Kidney (tissue), 14 donors: ENCODE results near the gene ADIPOR1. TPM values are rescaled to one million over a fixed set of nuclear protein-coding genes. Genes with fewer than 3 reads are reported as not detected.

Source experiments
- DNase-seq, 5 donors: peaks; one replicate each; pipeline ENCODE4 v3.0.0-alpha.2; 2013 to 2020
- FAIRE-seq: peaks from 2 replicates; lab custom pipeline; 2012; peaks lifted over from hg19 to GRCh38; lab: Jason Lieb, UNC
- H3K27ac ChIP-seq, 2 donors: one replicate each; pipeline ENCODE4 v1.7.0; 2013; ENCODE audit warnings: low read depth in 2 of 2, low read length in 2 of 2, inconsistent platforms in 1 of 2
- H3K27me3 ChIP-seq: one replicate; pipeline ENCODE4 v1.7.1; 2013; ENCODE audit warnings: low read length, inconsistent platforms; ENCODE audit not compliant: control insufficient read depth, insufficient read depth
- H3K36me3 ChIP-seq, 3 donors: one replicate each; pipeline versions ENCODE4 v1.7.0 to v1.7.1; 2013; ENCODE audit warnings: low read length in 3 of 3, control low read depth in 1 of 3, inconsistent platforms in 1 of 3; ENCODE audit not compliant: insufficient read depth in 3 of 3, control insufficient read depth in 2 of 3
- H3K4me1 ChIP-seq, 3 donors: one replicate each; pipeline versions ENCODE4 v1.7.0 to v1.7.1; 2013; ENCODE audit warnings: low read length in 3 of 3, inconsistent platforms in 1 of 3, low read depth in 1 of 3; ENCODE audit not compliant: control insufficient read depth in 2 of 3, insufficient read depth in 2 of 3
- H3K4me3 ChIP-seq, 3 donors: one replicate each; pipeline versions ENCODE4 v1.7.0 to v1.8.1; 2013; ENCODE audit warnings: low read length in 3 of 3, control low read depth in 1 of 3, inconsistent platforms in 1 of 3
- H3K9ac ChIP-seq, 3 donors: one replicate each; pipeline versions ENCODE4 v1.7.0 to v1.7.1; 2013; ENCODE audit warnings: low read length in 3 of 3, control low read depth in 1 of 3, inconsistent platforms in 1 of 3
- H3K9me3 ChIP-seq, 3 donors: one replicate each; pipeline versions ENCODE4 v1.7.0 to v1.7.1; 2013; ENCODE audit warnings: low read length in 3 of 3, control low read depth in 1 of 3, inconsistent platforms in 1 of 3; ENCODE audit not compliant: control insufficient read depth in 2 of 3, insufficient read depth in 1 of 3
- intact Hi-C: fragments of 100-400 bp; cut with DNase I; formaldehyde crosslinking; loops from one replicate; pipeline ENCODE4 v1.11.1; 2022
- polyA plus RNA-seq: library from polyadenylated mRNA; stranded (reverse); fragments of 350-450 nt; fragmentation: Illumina TruSeq; extraction: RNeasy Lipid Tissue Mini Kit (QIAGEN cat#74804); gene quantifications from one replicate; pipeline ENCODE4 v1.2.3, GENCODE V29; 2014; ENCODE audit warnings: low read depth, low replicate concordance; ENCODE audit not compliant: insufficient read depth
- total RNA-seq: library from RNA; stranded (reverse); fragmentation: NEBNext Ultra II Directional; extraction: Animal tissue kit (Norgen Biotek cat#: 25700); gene quantifications from one replicate; pipeline ENCODE4 v1.2.1, GENCODE V29; 2021
- TF ChIP-seq, protein P1 (sequence below): IDR thresholded peaks from 3 replicates; pipeline ENCODE4 v1.5.1; 2012; ENCODE audit warnings: mild to moderate bottlenecking, moderate library complexity, borderline replicate concordance; ENCODE audit not compliant: insufficient read depth; ENCODE audit errors: extremely low read depth
- donor health status: control.
- donor health status: control.
- donor health status: control.
- donor health status: control.
- donor health status: control.
- donor health status: DM: yes; HTN: yes; CAD: no.
- donor health status: Normal renal cell carcinoma (clear cell type).

The ADIPOR1 gene
- total and polyA plus RNA-seq, 2 donors from 2014 or later, result 66.8 to 70.0 TPM

DNA sequence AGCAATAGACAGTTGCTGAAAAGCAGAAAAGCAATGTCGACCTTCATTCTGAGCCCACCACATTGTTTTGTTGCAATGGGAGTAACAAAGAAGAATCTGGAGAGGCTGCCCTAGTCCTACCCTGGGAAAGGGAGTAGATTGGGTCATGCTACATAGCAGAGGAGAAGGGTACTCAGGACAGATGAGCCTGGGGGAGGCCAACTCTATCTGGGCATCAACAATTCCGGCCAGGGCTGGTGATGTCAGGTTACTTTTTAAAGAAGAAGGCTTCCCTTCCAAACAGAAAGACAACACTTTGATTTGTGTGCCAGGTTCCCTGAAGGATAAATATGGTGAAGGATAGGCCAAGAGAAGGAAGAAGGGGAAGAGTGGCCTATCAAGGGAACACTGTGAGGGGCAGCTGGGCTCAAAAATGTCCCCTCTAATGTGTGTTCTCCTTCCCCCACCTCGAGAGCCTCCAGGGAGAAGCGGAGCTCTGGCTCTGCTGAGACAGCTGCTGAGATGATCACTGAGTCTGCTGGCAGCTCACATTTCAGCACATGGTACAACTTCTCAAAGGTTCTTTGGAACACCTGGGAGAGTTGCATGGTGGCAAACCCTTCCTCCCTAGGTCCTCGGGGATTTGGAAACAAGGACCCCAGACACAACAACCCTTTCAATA, 3.2 kb upstream of the ADIPOR1 start:
- FAIRE-seq, result no peak
- TF ChIP-seq, protein P1, sequence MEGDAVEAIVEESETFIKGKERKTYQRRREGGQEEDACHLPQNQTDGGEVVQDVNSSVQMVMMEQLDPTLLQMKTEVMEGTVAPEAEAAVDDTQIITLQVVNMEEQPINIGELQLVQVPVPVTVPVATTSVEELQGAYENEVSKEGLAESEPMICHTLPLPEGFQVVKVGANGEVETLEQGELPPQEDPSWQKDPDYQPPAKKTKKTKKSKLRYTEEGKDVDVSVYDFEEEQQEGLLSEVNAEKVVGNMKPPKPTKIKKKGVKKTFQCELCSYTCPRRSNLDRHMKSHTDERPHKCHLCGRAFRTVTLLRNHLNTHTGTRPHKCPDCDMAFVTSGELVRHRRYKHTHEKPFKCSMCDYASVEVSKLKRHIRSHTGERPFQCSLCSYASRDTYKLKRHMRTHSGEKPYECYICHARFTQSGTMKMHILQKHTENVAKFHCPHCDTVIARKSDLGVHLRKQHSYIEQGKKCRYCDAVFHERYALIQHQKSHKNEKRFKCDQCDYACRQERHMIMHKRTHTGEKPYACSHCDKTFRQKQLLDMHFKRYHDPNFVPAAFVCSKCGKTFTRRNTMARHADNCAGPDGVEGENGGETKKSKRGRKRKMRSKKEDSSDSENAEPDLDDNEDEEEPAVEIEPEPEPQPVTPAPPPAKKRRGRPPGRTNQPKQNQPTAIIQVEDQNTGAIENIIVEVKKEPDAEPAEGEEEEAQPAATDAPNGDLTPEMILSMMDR, result no peak

DNA sequence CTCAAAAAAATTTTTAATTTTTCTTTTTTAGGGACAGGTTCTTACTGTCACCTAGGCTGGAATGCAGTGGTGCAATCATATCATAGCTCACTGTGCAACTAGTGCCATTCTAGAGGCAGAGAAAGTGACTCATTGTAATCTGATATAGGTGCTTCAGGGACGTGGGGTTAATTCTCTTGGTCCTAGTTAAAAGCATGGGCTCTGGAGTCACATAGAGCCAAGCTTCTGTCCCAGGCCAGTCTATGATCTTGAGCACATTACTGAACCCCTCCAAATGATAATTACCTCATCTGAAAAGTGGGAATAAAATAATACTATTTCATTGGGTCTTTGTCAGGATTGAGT, 1.1 kb upstream of the ADIPOR1 start:
- FAIRE-seq (no peak), DNase-seq (no peak)
- Histone ChIP-seq H3K9me3 (no peaks in the 10 kb centered on the region), H3K9ac (no peak overlapping the region), H3K4me1 (peaks cover 2 to 20% (median 11%) of the 10 kb centered on the region in 3 donors), H3K36me3 (peaks cover 0 to 18% (median 11%) of the 10 kb centered on the region in 3 donors), H3K4me3 (peak overlapping the region in 1 of 3 donors; percentile 16), H3K27ac (no peak overlapping the region), H3K27me3 (no peaks in the 10 kb centered on the region)
- intact Hi-C loops, result no loop called here
- TF ChIP-seq, protein P1, result no peak

More for the DNA sequence above, 3.2 kb upstream of the ADIPOR1 start:
- Histone ChIP-seq H3K36me3 (peaks cover 0 to 18% (median 15%) of the 10 kb centered on the region in 3 donors), H3K27me3 (no peaks in the 10 kb centered on the region), H3K4me1 (peaks cover 2 to 18% (median 17%) of the 10 kb centered on the region in 3 donors), H3K9ac (no peak overlapping the region), H3K4me3 (no peak overlapping the region), H3K27ac (no peak overlapping the region), H3K9me3 (no peaks in the 10 kb centered on the region)
- intact Hi-C loops, result no loop called here
- DNase-seq, result peak in 2 of 5 donors; percentile 30 to 34

- Histone ChIP-seq H3K27me3 (no peaks in the 10 kb centered on the region), H3K27ac (peak overlapping the region; percentile 83 to 86), H3K4me1 (peaks cover 2 to 20% (median 11%) of the 10 kb centered on the region in 3 donors), H3K9ac (peak overlapping the region; percentile 34 to 91 (median 82)), H3K9me3 (no peaks in the 10 kb centered on the region), H3K36me3 (peaks cover 0 to 18% (median 11%) of the 10 kb centered on the region in 3 donors), H3K4me3 (peak overlapping the region; percentile 78 to 91 (median 85))
- intact Hi-C loops, result no loop called here
- TF ChIP-seq, protein P1, result no peak
- FAIRE-seq (no peak), DNase-seq (peak in 2 of 5 donors; percentile 16 to 57)
These were observed 598 bp upstream of the ADIPOR1 start for GRCh38 chr1:202958544-202959275.
